ENCODE data around the gene ABCA1.
A peak's percentile ranks its signal among the peaks of the same experiment; 100 is the strongest.
"Not testable (repeated sequence)": the region's sequence is repeated elsewhere in the genome, so short reads cannot be mapped to it uniquely, and the experiment has no call there.

ABCA1 gene

GRCh38 chr9:104869811-104870210 is 58.1 kb downstream of the ABCA1 start:
- no peak for DNase-seq (ENCODE audit: low read depth in 3 of 3)

- no peak for DNase-seq (ENCODE audit: low read depth in 3 of 3)
Observed at GRCh38 chr9:104868687-104869404, 59.1 kb downstream of the ABCA1 start.

GRCh38 chr9:104868303-104868686 is 59.7 kb downstream of the ABCA1 start:
- no peak for DNase-seq (ENCODE audit: low read depth in 3 of 3)

GRCh38 chr9:104866191-104866590 is 61.8 kb downstream of the ABCA1 start:
- no peak for DNase-seq (ENCODE audit: low read depth in 3 of 3)

- DNase-seq (ENCODE audit: low read depth in 3 of 3): no peak
Observed at GRCh38 chr9:104864675-104865104, 63.3 kb downstream of the ABCA1 start.

GRCh38 chr9:104863180-104863883 is 64.6 kb downstream of the ABCA1 start:
- peak in 2 of 3 experiments; percentile 13 to 23 for DNase-seq (ENCODE audit: low read depth in 3 of 3)

GRCh38 chr9:104861397-104861796 is 66.6 kb downstream of the ABCA1 start:
- no peak for DNase-seq (ENCODE audit: low read depth in 3 of 3)

GRCh38 chr9:104860263-104860662 is 67.7 kb downstream of the ABCA1 start:
- no peak for DNase-seq (ENCODE audit: low read depth in 3 of 3)

GRCh38 chr9:104858846-104859245 is 69.1 kb downstream of the ABCA1 start:
- DNase-seq (ENCODE audit: low read depth in 3 of 3): no peak

- DNase-seq (ENCODE audit: low read depth in 3 of 3): no peak
Observed at GRCh38 chr9:104858271-104858670, 69.7 kb downstream of the ABCA1 start.

GRCh38 chr9:104856413-104856941 is 71.5 kb downstream of the ABCA1 start:
- no peak for DNase-seq (ENCODE audit: low read depth in 3 of 3)

- DNase-seq (ENCODE audit: low read depth in 3 of 3): no peak
Observed at GRCh38 chr9:104855807-104856206, 72.1 kb downstream of the ABCA1 start.

GRCh38 chr9:104855258-104855657 is 72.7 kb downstream of the ABCA1 start:
- not testable (repeated sequence) for DNase-seq (ENCODE audit: low read depth in 3 of 3)

GRCh38 chr9:104854613-104855012 is 73.3 kb downstream of the ABCA1 start:
- no peak for DNase-seq (ENCODE audit: low read depth in 3 of 3)

GRCh38 chr9:104853683-104854082 is 74.3 kb downstream of the ABCA1 start:
- no peak for DNase-seq (ENCODE audit: low read depth in 3 of 3)

GRCh38 chr9:104853159-104853558 is 74.8 kb downstream of the ABCA1 start:
- no peak for DNase-seq (ENCODE audit: low read depth in 3 of 3)

GRCh38 chr9:104851546-104851920 is 76.4 kb downstream of the ABCA1 start:
- no peak for DNase-seq (ENCODE audit: low read depth in 3 of 3)

- DNase-seq (ENCODE audit: low read depth in 3 of 3): no peak
Observed at GRCh38 chr9:104850786-104851545, 77.0 kb downstream of the ABCA1 start.

GRCh38 chr9:104849023-104849422 is 78.9 kb downstream of the ABCA1 start:
- no peak for DNase-seq (ENCODE audit: low read depth in 3 of 3)

GRCh38 chr9:104844710-104845109 is 83.2 kb downstream of the ABCA1 start:
- DNase-seq (ENCODE audit: low read depth in 3 of 3): no peak

GRCh38 chr9:104843644-104844240 is 84.2 kb downstream of the ABCA1 start:
- DNase-seq (ENCODE audit: low read depth in 3 of 3): no peak

GRCh38 chr9:104842698-104843097 is 85.3 kb downstream of the ABCA1 start:
- DNase-seq (ENCODE audit: low read depth in 3 of 3): no peak

Data from stimulated activated CD4-positive, alpha-beta T cell treated with anti-CD3 and anti-CD28 coated beads, TNF-alpha, amount 100 ng/mL, for 4 hours (primary cell).